Panc1 (cell line): ENCODE data around the gene CTBP1. TPM values are rescaled to one million over a fixed set of nuclear protein-coding genes. Genes with fewer than 3 reads are reported as not detected.
"Not testable (repeated sequence)": the region's sequence is repeated elsewhere in the genome, so short reads cannot be mapped to it uniquely, and the experiment has no call there.

Experiments used
- ATAC-seq: fragments of 200-7000 bp; cut with Tn5 transposase; 2 replicates; pipeline ENCODE4 v1.9.1; 2020; ENCODE audit warnings: mild to moderate bottlenecking, moderate library complexity
- BruUV-seq: library from RNA; stranded (reverse); fragments of 400-500 nt; replicated peaks from 2 replicates; lab custom pipeline; 2021; lab: Mats Ljungman, UMichigan
- CTCF ChIA-PET: fragments of 300-600 bp; sonication (Branson Sonifier 250); formaldehyde crosslinking; loops from one replicate; lab custom pipeline; 2022; ENCODE audit warnings: antibody characterized with exemption; lab: Charles Lee
- POLR2A ChIA-PET: fragments of 300-600 bp; sonication (Branson Sonifier 250); formaldehyde crosslinking; loops from one replicate; lab custom pipeline; 2022; ENCODE audit warnings: antibody characterized with exemption; lab: Charles Lee
- DNase-seq: peaks from one replicate; pipeline ENCODE4 v3.0.0-alpha.2; 2010; ENCODE audit warnings: low read depth, low spot score
- H3K27ac ChIP-seq: 2 replicates; pipeline ENCODE4 v1.5.1; 2011; ENCODE audit warnings: mild to moderate bottlenecking, low read length, inconsistent platforms
- H3K27me3 ChIP-seq: fragments of 200-500 bp; sonication (Bioruptor generic); 2 replicates; pipeline ENCODE4 v1.6.0; 2014; ENCODE audit warnings: low read length, inconsistent platforms; ENCODE audit not compliant: control insufficient read depth, insufficient read depth
- H3K36me3 ChIP-seq: fragments of 200-500 bp; sonication (Bioruptor generic); 2 replicates; pipeline ENCODE4 v1.5.1; 2014; ENCODE audit warnings: inconsistent platforms, mild to moderate bottlenecking, low read length, moderate library complexity; ENCODE audit not compliant: control insufficient read depth, insufficient read depth
- H3K4me1 ChIP-seq: 2 replicates; pipeline ENCODE4 v1.5.1; 2011; ENCODE audit warnings: inconsistent platforms, mild to moderate bottlenecking, low read length, moderate library complexity; ENCODE audit not compliant: control insufficient read depth, insufficient read depth
- H3K4me3 ChIP-seq, 2 experiments: 2 replicates each; pipeline ENCODE4 v1.5.1; 2011 to 2012; ENCODE audit warnings: low read depth in 2 of 2, low read length in 2 of 2, mild to moderate bottlenecking in 2 of 2, inconsistent platforms in 1 of 2, moderate library complexity in 1 of 2
- H3K9me3 ChIP-seq: fragments of 200-500 bp; sonication (Bioruptor generic); 2 replicates; pipeline ENCODE4 v1.5.1; 2014; ENCODE audit warnings: low read depth, mild to moderate bottlenecking, inconsistent platforms, low read length, moderate library complexity; ENCODE audit not compliant: control insufficient read depth, insufficient read depth
- CTCF ChIP-seq: fragments of 450-650 bp; IDR thresholded peaks from 2 replicates; pipeline ENCODE4 v1.5.1; 2017; ENCODE audit warnings: mild to moderate bottlenecking
- POLR2AphosphoS5 ChIP-seq: IDR thresholded peaks from 2 replicates; pipeline ENCODE4 v1.6.1; 2012; ENCODE audit warnings: mild to moderate bottlenecking, low read depth, low read length, moderate library complexity
- REST ChIP-seq, 2 experiments: IDR thresholded peaks; 2 replicates each; pipeline ENCODE4 v1.6.1; 2011 to 2012; ENCODE audit warnings: low read depth in 2 of 2, control low read depth in 1 of 2, low read length in 1 of 2, mild to moderate bottlenecking in 1 of 2, moderate library complexity in 1 of 2; ENCODE audit not compliant: insufficient read depth in 1 of 2
- SIN3A ChIP-seq: IDR thresholded peaks from 2 replicates; pipeline ENCODE4 v1.6.1; 2012; ENCODE audit warnings: low read depth, mild to moderate bottlenecking, low read length, moderate library complexity, borderline replicate concordance; ENCODE audit not compliant: insufficient read depth
- TCF7L2 ChIP-seq: IDR thresholded peaks from 2 replicates; pipeline ENCODE4 v1.6.1; 2011; ENCODE audit warnings: mild to moderate bottlenecking, low read depth, low read length, inconsistent platforms
- in situ Hi-C: cut with HindIII; loops from 2 replicates; pipeline ENCODE4 v1.10.0; 2016; ENCODE audit warnings: low sequenced_read_pairs, low pct_unique_long_range_greater_than_20kb
- intact Hi-C: fragments of 100-400 bp; cut with micrococcal nuclease; formaldehyde crosslinking; loops from one replicate; pipeline ENCODE4 v1.10.0; 2022; ENCODE audit not compliant: unreplicated experiment
- total RNA-seq: library from RNA; stranded (reverse); gene quantifications from one replicate; pipeline ENCODE4 v1.2.1, GENCODE V29; 2021; ENCODE audit not compliant: unreplicated experiment

The CTBP1 gene
- total RNA-seq, 1 experiment from 2014 or later, result 157 TPM

GRCh38 chr4:1236836-1237235 lies 12.1 kb downstream of the CTBP1 start:
- H3K4me1 ChIP-seq, H3K4me3 ChIP-seq, H3K27me3 ChIP-seq, BruUV-seq, POLR2A ChIA-PET, H3K9me3 ChIP-seq, intact Hi-C loops, ATAC-seq, in situ Hi-C loops, DNase-seq, H3K36me3 ChIP-seq, H3K27ac ChIP-seq: not testable (repeated sequence)
- CTCF ChIA-PET, result interaction anchor here (0.7 kb wide), 1 partner anchor 68 kb away, joined by 7 read pairs; no protein-coding TSS in a partner anchor

- no peaks in the 10 kb centered on the region for H3K36me3 ChIP-seq
- no peak overlapping the region for H3K4me3 ChIP-seq
- TF ChIP-seq CTCF (no peak), REST (IDR thresholded peaks at IDR 0.05; ENCODE audit: insufficient read depth in 1 of 2, low read depth in 2 of 2, low read length in 1 of 2) (no peak), SIN3A (no peak), TCF7L2 (no peak), POLR2AphosphoS5 (no peak)
- DNase-seq (no peak), ATAC-seq (no peak)
- intact Hi-C loops (no loop called here), in situ Hi-C loops (no loop called here)
- POLR2A ChIA-PET, result no interaction called here
- H3K9me3 ChIP-seq, result no peaks in the 10 kb centered on the region
- CTCF ChIA-PET, result no interaction called here
- no peaks in the 10 kb centered on the region for H3K4me1 ChIP-seq
- H3K27ac ChIP-seq, result no peak overlapping the region
- no TSS peak for BruUV-seq
- no peaks in the 10 kb centered on the region for H3K27me3 ChIP-seq
These were observed 12.8 kb downstream of the CTBP1 start for GRCh38 chr4:1236103-1236641.

GRCh38 chr4:1235381-1236102 lies 13.4 kb downstream of the CTBP1 start:
- H3K9me3 ChIP-seq, result no peaks in the 10 kb centered on the region
- ATAC-seq (no peak), DNase-seq (no peak)
- H3K4me3 ChIP-seq, result no peak overlapping the region
- no TSS peak for BruUV-seq
- CTCF ChIA-PET, result no interaction called here
- no peaks in the 10 kb centered on the region for H3K27me3 ChIP-seq
- no peaks in the 10 kb centered on the region for H3K4me1 ChIP-seq
- H3K36me3 ChIP-seq, result no peaks in the 10 kb centered on the region
- intact Hi-C loops, result no loop called here
- TF ChIP-seq POLR2AphosphoS5 (no peak), TCF7L2 (no peak), REST (IDR thresholded peaks at IDR 0.05; ENCODE audit: insufficient read depth in 1 of 2, low read depth in 2 of 2, low read length in 1 of 2) (no peak), CTCF (no peak), SIN3A (no peak)
- in situ Hi-C loops, result no loop called here
- H3K27ac ChIP-seq, result no peak overlapping the region
- POLR2A ChIA-PET, result no interaction called here
